ENCODE results near the gene ZNF414.

DNA sequence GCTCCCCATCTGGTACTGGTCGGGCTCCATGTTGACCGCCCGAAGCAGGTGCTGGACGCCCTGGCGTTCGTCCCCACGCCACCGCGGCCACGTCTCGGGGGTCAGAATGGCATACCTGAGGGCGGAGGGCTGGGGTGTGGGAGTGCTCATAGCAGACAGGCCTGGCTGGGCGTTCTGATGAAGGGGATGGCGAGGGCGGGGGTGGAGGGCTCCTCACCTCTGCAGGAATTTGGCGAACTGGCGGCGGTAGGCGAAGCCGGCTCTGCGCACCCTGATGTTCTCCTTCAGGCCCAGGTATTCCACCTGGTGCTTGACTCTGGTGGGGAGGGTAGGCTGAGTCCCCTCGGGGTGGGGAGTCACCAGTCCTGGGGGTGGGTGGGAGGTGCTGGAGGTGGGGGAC, 22.3 kb upstream of the ZNF414 start:
- TF ChIP-seq CBX5 (IDR thresholded peaks at IDR 0.05; ENCODE audit: low read depth) = no peak
- no peak for TF ChIP-seq CBX3 (IDR thresholded peaks at IDR 0.05; ENCODE audit: borderline replicate concordance, low read depth)
- no peak for TF ChIP-seq NFIC (IDR thresholded peaks at IDR 0.05; ENCODE audit: low read depth, low read length)
- TF ChIP-seq, protein P1, sequence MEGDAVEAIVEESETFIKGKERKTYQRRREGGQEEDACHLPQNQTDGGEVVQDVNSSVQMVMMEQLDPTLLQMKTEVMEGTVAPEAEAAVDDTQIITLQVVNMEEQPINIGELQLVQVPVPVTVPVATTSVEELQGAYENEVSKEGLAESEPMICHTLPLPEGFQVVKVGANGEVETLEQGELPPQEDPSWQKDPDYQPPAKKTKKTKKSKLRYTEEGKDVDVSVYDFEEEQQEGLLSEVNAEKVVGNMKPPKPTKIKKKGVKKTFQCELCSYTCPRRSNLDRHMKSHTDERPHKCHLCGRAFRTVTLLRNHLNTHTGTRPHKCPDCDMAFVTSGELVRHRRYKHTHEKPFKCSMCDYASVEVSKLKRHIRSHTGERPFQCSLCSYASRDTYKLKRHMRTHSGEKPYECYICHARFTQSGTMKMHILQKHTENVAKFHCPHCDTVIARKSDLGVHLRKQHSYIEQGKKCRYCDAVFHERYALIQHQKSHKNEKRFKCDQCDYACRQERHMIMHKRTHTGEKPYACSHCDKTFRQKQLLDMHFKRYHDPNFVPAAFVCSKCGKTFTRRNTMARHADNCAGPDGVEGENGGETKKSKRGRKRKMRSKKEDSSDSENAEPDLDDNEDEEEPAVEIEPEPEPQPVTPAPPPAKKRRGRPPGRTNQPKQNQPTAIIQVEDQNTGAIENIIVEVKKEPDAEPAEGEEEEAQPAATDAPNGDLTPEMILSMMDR (IDR thresholded peaks at IDR 0.05 in 2 of 3, conservative IDR thresholded peaks at IDR 0.05 in 1 of 3; ENCODE audit: control insufficient read depth in 2 of 3, extremely low read depth in 1 of 3, insufficient read depth in 1 of 3, low read depth in 3 of 3, low read length in 3 of 3) = no peak
- no peak for TF ChIP-seq POLR2A (IDR thresholded peaks at IDR 0.05; ENCODE audit: low read depth, low read length)
- TF ChIP-seq MYB (IDR thresholded peaks at IDR 0.05; ENCODE audit: borderline replicate concordance, low read depth, low read length) = no peak

Data from GM12878 (cell line).